HCT116 (cell line): ENCODE data around the gene ATXN7L2. TPM values are rescaled to one million over a fixed set of nuclear protein-coding genes. Genes with fewer than 3 reads are reported as not detected.
A peak's percentile ranks its signal among the peaks of the same experiment; 100 is the strongest.

Experiments used
- ATAC-seq: fragments of 200-7000 bp; cut with Tn5 transposase; 2 replicates; pipeline ENCODE4 v1.9.1; 2020; ENCODE audit warnings: mild to moderate bottlenecking, moderate library complexity
- Bru-seq: library from RNA; stranded (reverse); fragments of 400-500 nt; gene quantifications from one replicate; lab custom pipeline; 2021; lab: Mats Ljungman, UMichigan
- BruChase-seq, 2 experiments: library from RNA; stranded (reverse); fragments of 400-500 nt; gene quantifications; one replicate each; lab custom pipeline; 2021; lab: Mats Ljungman, UMichigan
- BruUV-seq: library from RNA; stranded (reverse); fragments of 400-500 nt; replicated peaks from 2 replicates; lab custom pipeline; 2021; lab: Mats Ljungman, UMichigan
- CTCF ChIA-PET: fragments of 300-600 bp; sonication (Branson Sonifier 250); formaldehyde crosslinking; loops from one replicate; lab custom pipeline; 2021; ENCODE audit warnings: antibody characterized with exemption; lab: Charles Lee
- POLR2A ChIA-PET: fragments of 300-600, 350-600 bp; sonication (Branson Sonifier 250); formaldehyde crosslinking; loops from one replicate; lab custom pipeline; 2021; ENCODE audit warnings: antibody characterized with exemption; lab: Charles Lee
- RAD21 ChIA-PET, 2 experiments: fragments of 300-600 bp; sonication (Branson Sonifier 250); formaldehyde crosslinking; loops; one replicate each; lab custom pipeline; 2023; ENCODE audit warnings: low total read pairs in 2 of 2; ENCODE audit not compliant: uncharacterized antibody in 2 of 2, unreplicated experiment in 2 of 2, low non-redundant PET in 1 of 2; lab: Charles Lee
- DNase-seq: peaks from one replicate; pipeline ENCODE4 v3.0.0-alpha.2; 2010; ENCODE audit warnings: low read depth, low spot score
- H2AFZ ChIP-seq: fragments of 200-600 bp; shearing (Covaris generic), sonication (generic); 2 replicates; pipeline ENCODE4 v1.6.1; 2017; ENCODE audit warnings: low read depth, mixed run types, mixed read lengths, antibody characterized with exemption, low read length; ENCODE audit not compliant: poor library complexity, severe bottlenecking
- H3K27ac ChIP-seq: 2 replicates; pipeline ENCODE4 v1.5.1; 2012; ENCODE audit warnings: low read depth, low read length
- H3K27me3 ChIP-seq: fragments of 200-600 bp; sonication (generic); 2 replicates; pipeline ENCODE4 v1.6.1; 2016; ENCODE audit warnings: mixed run types, low read length, mixed read lengths; ENCODE audit not compliant: insufficient read depth
- H3K36me3 ChIP-seq, 2 experiments: fragments of 200-500 bp in 1 of 2; fragments of 200-600 bp in 1 of 2; sonication (Bioruptor generic) in 1 of 2; sonication (generic) in 1 of 2; 2 replicates each; pipeline versions ENCODE4 v1.5.1 to v1.6.1; 2014 to 2016; ENCODE audit warnings: low read length in 2 of 2, inconsistent platforms in 1 of 2, mixed read lengths in 1 of 2, mixed run types in 1 of 2; ENCODE audit not compliant: insufficient read depth in 2 of 2, control insufficient read depth in 1 of 2
- H3K4me1 ChIP-seq, 2 experiments: fragments of 200-600 bp in 1 of 2; sonication (generic) in 1 of 2; 2 replicates each; pipeline versions ENCODE4 v1.5.1 to v1.6.1; 2012 to 2017; ENCODE audit warnings: low read length in 2 of 2, inconsistent platforms in 1 of 2, mild to moderate bottlenecking in 1 of 2, mixed read lengths in 1 of 2, mixed run types in 1 of 2, moderate library complexity in 1 of 2; ENCODE audit not compliant: insufficient read depth in 2 of 2, control insufficient read depth in 1 of 2
- H3K4me2 ChIP-seq: fragments of 200-600 bp; sonication (generic); 2 replicates; pipeline ENCODE4 v1.6.1; 2017; ENCODE audit warnings: mixed run types, low read length, mixed read lengths
- H3K4me3 ChIP-seq, 2 experiments: fragments of 200-600 bp in 1 of 2; sonication (generic) in 1 of 2; replicated peaks in 1 of 2; 2 replicates each; pipeline ENCODE4 v1.5.1; 2011 to 2016; ENCODE audit warnings: low read length in 2 of 2, control low read depth in 1 of 2, low read depth in 1 of 2, mild to moderate bottlenecking in 1 of 2, mixed read lengths in 1 of 2, mixed run types in 1 of 2
- H3K79me2 ChIP-seq: fragments of 200-600 bp; sonication (generic); 2 replicates; pipeline ENCODE4 v1.6.1; 2017; ENCODE audit warnings: mild to moderate bottlenecking, mixed run types, low read length, moderate library complexity, mixed read lengths; ENCODE audit not compliant: insufficient read depth
- H3K9ac ChIP-seq: fragments of 200-600 bp; sonication (generic); 2 replicates; pipeline ENCODE4 v1.6.1; 2016; ENCODE audit warnings: low read length, mixed read lengths
- H3K9me2 ChIP-seq: fragments of 200-600 bp; sonication (generic), shearing (Covaris generic); 2 replicates; pipeline ENCODE4 v1.6.1; 2017; ENCODE audit warnings: mixed run types, mild to moderate bottlenecking, moderate library complexity; ENCODE audit not compliant: insufficient read depth
- H3K9me3 ChIP-seq, 2 experiments: fragments of 200-500 bp in 1 of 2; fragments of 200-600 bp in 1 of 2; sonication (Bioruptor generic) in 1 of 2; sonication (generic) in 1 of 2; 2 replicates each; pipeline ENCODE4 v1.6.1; 2014 to 2017; ENCODE audit warnings: low read length in 2 of 2, mixed read lengths in 2 of 2, inconsistent platforms in 1 of 2, low read depth in 1 of 2, mild to moderate bottlenecking in 1 of 2, mixed run types in 1 of 2, moderate library complexity in 1 of 2; ENCODE audit not compliant: control insufficient read depth in 1 of 2, insufficient read depth in 1 of 2
- H4K20me1 ChIP-seq: fragments of 200-600 bp; sonication (generic), shearing (Covaris generic); 2 replicates; pipeline ENCODE4 v1.6.1; 2017; ENCODE audit warnings: mixed run types, mild to moderate bottlenecking, moderate library complexity; ENCODE audit not compliant: insufficient read depth
- CBX3 ChIP-seq: IDR thresholded peaks from 2 replicates; pipeline ENCODE4 v1.6.1; 2012; ENCODE audit warnings: low read depth
- CEBPB ChIP-seq: IDR thresholded peaks from 2 replicates; pipeline ENCODE4 v1.6.1; 2012; ENCODE audit warnings: low read depth
- EZH2 ChIP-seq: fragments of 200-600 bp; sonication (generic); IDR thresholded peaks from 2 replicates; pipeline ENCODE4 v1.6.1; 2017; ENCODE audit warnings: antibody characterized with exemption, mixed run types
- FOSL1 ChIP-seq: IDR thresholded peaks from 2 replicates; pipeline ENCODE4 v1.6.1; 2012; ENCODE audit warnings: low read depth
- MAX ChIP-seq: IDR thresholded peaks from 2 replicates; pipeline ENCODE4 v1.6.1; 2012
- POLR2A ChIP-seq: IDR thresholded peaks from 2 replicates; pipeline ENCODE4 v1.7.0; 2011; ENCODE audit warnings: borderline replicate concordance; ENCODE audit not compliant: insufficient read depth, insufficient read length; ENCODE audit errors: extremely low read depth
- POLR2AphosphoS5 ChIP-seq: IDR thresholded peaks from 2 replicates; pipeline ENCODE4 v1.6.1; 2011; ENCODE audit warnings: mild to moderate bottlenecking, low read depth, low read length, moderate library complexity
- RAD21 ChIP-seq: IDR thresholded peaks from 2 replicates; pipeline ENCODE4 v1.6.1; 2012; ENCODE audit warnings: low read depth, mild to moderate bottlenecking
- SP1 ChIP-seq: IDR thresholded peaks from 2 replicates; pipeline ENCODE4 v1.6.1; 2012; ENCODE audit warnings: low read depth
- TCF7L2 ChIP-seq: IDR thresholded peaks from 2 replicates; pipeline ENCODE4 v1.7.0; 2011; ENCODE audit warnings: borderline replicate concordance, inconsistent platforms; ENCODE audit not compliant: insufficient read depth, insufficient read length; ENCODE audit errors: extremely low read depth
- YY1 ChIP-seq: IDR thresholded peaks from 2 replicates; pipeline ENCODE4 v1.6.1; 2011; ENCODE audit warnings: low read length, low read depth, moderate library complexity, mild to moderate bottlenecking; ENCODE audit not compliant: insufficient replicate concordance; ENCODE audit errors: extremely low read depth
- ZFX ChIP-seq: fragments of 450-650 bp; IDR thresholded peaks from 2 replicates; pipeline ENCODE4 v1.6.1; 2017
- intact Hi-C: fragments of 100-400 bp; cut with micrococcal nuclease; formaldehyde crosslinking; loops from 2 replicates; pipeline ENCODE4 v1.10.0; 2022
- long read RNA-seq: library from polyadenylated mRNA; unstranded; transcript quantifications from one replicate; pipeline ENCODE4 v2.0.0, GENCODE V29; 2021; ENCODE audit not compliant: unreplicated experiment
- polyA plus RNA-seq: library from polyadenylated mRNA; unstranded; fragments of >200 nt; gene quantifications from 2 replicates; pipeline ENCODE4 v1.2.1, GENCODE V29; 2012; ENCODE audit warnings: missing spikeins
- total RNA-seq: library from RNA; stranded (reverse); gene quantifications from one replicate; pipeline ENCODE4 v1.2.1, GENCODE V29; 2021; ENCODE audit not compliant: unreplicated experiment

ATXN7L2 gene
- 7.2 TPM for total RNA-seq
- polyA plus RNA-seq, result 5.9 and 6.1 TPM in 2 replicates
- Bru-seq, nascent RNA, result percentile 52 among the genes with signal in this experiment
- percentile 68 among the genes with signal in this experiment for BruChase-seq, experiment 1, labeled RNA remaining after a 6-hour chase
- BruChase-seq, experiment 2, labeled RNA remaining after a 2-hour chase, result percentile 66 among the genes with signal in this experiment
- long read RNA-seq, partial matches to known transcripts, result 3 of 4 reads
- long read RNA-seq, other reads (novel, unspliced or antisense), result 1 of 4 reads

- Histone ChIP-seq H4K20me1 (no peaks in the 10 kb centered on the region), H3K4me3 (peak within 1 kb of the TSS; percentile 77 to 91), H3K36me3 (no peaks in the 10 kb centered on the region), H3K79me2 (0 out of 2 replicates have a peak, but pooled peaks cover 4% of the 10 kb centered on the region), H3K4me1 (peaks cover 8 to 21% of the 10 kb centered on the region in 2 experiments; a peak in 3 of 4 replicates), H3K9me2 (no peaks in the 10 kb centered on the region), H2AFZ (peak within 1 kb of the TSS; percentile 82), H3K27ac (peak within 1 kb of the TSS; percentile 77), H3K4me2 (peak within 1 kb of the TSS; percentile 98), H3K9ac (peak within 1 kb of the TSS; percentile 75), H3K27me3 (0 out of 2 replicates have a peak, but pooled peaks cover 6% of the 10 kb centered on the region), H3K9me3 (no peaks in the 10 kb centered on the region)
- BruUV-seq, result no TSS peak
- DNase-seq, result peak; percentile 77
- intact Hi-C loops, result loop anchor here (5.0 kb wide), 1 partner anchor 57 kb away; the partner anchor contains the start of gene PSMA5
- ChIA-PET CTCF (interaction anchor here (0.6 to 1.1 kb wide), 3 partner anchors 15 to 244 kb away, joined by 3 read pairs; no protein-coding TSS in a partner anchor), RAD21 (interaction anchor here in 1 of 2 experiments (1.0 kb wide), 1 partner anchor 85 kb away, joined by 4 read pairs; no protein-coding TSS in a partner anchor), POLR2A (interaction anchor here (0.6 to 0.8 kb wide), 3 partner anchors 64 to 369 kb away, joined by 3 read pairs; partner anchors contain the start of gene GNAI3)
- ATAC-seq, result peak; percentile 88
- peak; percentile 85 for TF ChIP-seq MAX
- peak; percentile 94 for TF ChIP-seq SP1
- TF ChIP-seq POLR2A, result peak; percentile 21
- TF ChIP-seq FOSL1, result peak; percentile 100
- no peak for TF ChIP-seq CEBPB
- peak; percentile 4; the same call in 1 of the 2 replicates for TF ChIP-seq CBX3
- peak; percentile 86 for TF ChIP-seq YY1
- 0 out of 2 replicates have a peak, but pooled peaks have one; percentile 16 for TF ChIP-seq ZFX
- TF ChIP-seq RAD21, result no peak
- TF ChIP-seq TCF7L2, result peak; percentile 29
- TF ChIP-seq EZH2, result no peak
- peak; percentile 85 for TF ChIP-seq POLR2AphosphoS5
These were observed at the start of gene ATXN7L2 for GRCh38 chr1:109483672-109484518. Gene ATXN7L2 (plus strand): TSS chr1:109483905. CDS start chr1:109483954, 49 bp downstream.
